Mesodermal cell (in vitro differentiated cells): ENCODE measurements around the gene CCDC177. TPM values are rescaled to one million over a fixed set of nuclear protein-coding genes. Genes with fewer than 3 reads are reported as not detected.

Experiments used
- H3K27ac ChIP-seq: 2 replicates; pipeline ENCODE4 v1.7.0; 2013; ENCODE audit warnings: mild to moderate bottlenecking, low read depth, low read length, moderate library complexity; ENCODE audit not compliant: severe bottlenecking
- H3K36me3 ChIP-seq: 2 replicates; pipeline ENCODE4 v1.7.1; 2013; ENCODE audit warnings: mild to moderate bottlenecking, low read length, moderate library complexity; ENCODE audit not compliant: control insufficient read depth, insufficient read depth
- H3K4me1 ChIP-seq: one replicate; pipeline ENCODE4 v1.7.1; 2013; ENCODE audit warnings: mild to moderate bottlenecking, low read length; ENCODE audit not compliant: insufficient read depth, control insufficient read depth, poor library complexity, severe bottlenecking
- H3K4me3 ChIP-seq: 2 replicates; pipeline ENCODE4 v1.7.0; 2013; ENCODE audit warnings: low read length, control low read depth, mild to moderate bottlenecking; ENCODE audit not compliant: insufficient read depth, poor library complexity, severe bottlenecking; ENCODE audit errors: extremely low read depth
- H3K9me3 ChIP-seq: 2 replicates; pipeline ENCODE4 v1.7.1; 2013; ENCODE audit warnings: mild to moderate bottlenecking, low read length, moderate library complexity; ENCODE audit not compliant: control insufficient read depth
- WGBS, 2 experiments: methylation state at CpG; one replicate each; pipeline ENCODE4 v1.1.5; 2013; ENCODE audit warnings: missing lambda C conversion rate in 2 of 2; ENCODE audit not compliant: insufficient coverage in 2 of 2; 5-methylcytosine and 5-hydroxymethylcytosine counted together
- polyA plus RNA-seq, 2 experiments: library from polyadenylated mRNA; stranded (reverse); fragments of 50-300 nt; gene quantifications; one replicate each; pipeline ENCODE4 v1.2.3, GENCODE V29; 2013

The CCDC177 gene
- polyA plus RNA-seq (2013, experiment 1 of 2), result 0.07 TPM
- polyA plus RNA-seq (2013, experiment 2 of 2), result not detected

GRCh38 chr14:69574263-69574953 lies at the start of gene CCDC177:
CCDC177 (minus strand) TSS chr14:69574871; CDS start chr14:69573622, 1,249 bp downstream.
- no peaks in the 10 kb centered on the region for H3K9me3 ChIP-seq
- 0% methylated on average over 29 to 38 of the region's 52 CpGs for WGBS, 2 experiments
- no peaks in the 10 kb centered on the region for H3K36me3 ChIP-seq
- H3K4me3 ChIP-seq, result peak within 1 kb of the TSS; percentile 16
- no peaks in the 10 kb centered on the region for H3K4me1 ChIP-seq
- no peak within 1 kb of the TSS for H3K27ac ChIP-seq

GRCh38 chr14:69624136-69624535 lies 49.5 kb upstream of the CCDC177 start:
- Histone ChIP-seq H3K4me1 (peaks cover 10% of the 10 kb centered on the region), H3K9me3 (no peaks in the 10 kb centered on the region), H3K4me3 (no peak overlapping the region), H3K27ac (no peak overlapping the region), H3K36me3 (no peaks in the 10 kb centered on the region)
- 78 to 90% methylated on average over 2 to 3 of the region's 4 CpGs for WGBS, 2 experiments

- Histone ChIP-seq H3K27ac (no peak overlapping the region), H3K9me3 (no peaks in the 10 kb centered on the region), H3K4me3 (no peak overlapping the region), H3K36me3 (no peaks in the 10 kb centered on the region), H3K4me1 (peaks cover 11% of the 10 kb centered on the region)
- no CpG with 5 or more reads among the region's 2 CpGs for WGBS, 2 experiments
Measured at GRCh38 chr14:69620981-69621380, 46.3 kb upstream of the CCDC177 start.

GRCh38 chr14:69620211-69620611 lies 45.5 kb upstream of the CCDC177 start:
- Histone ChIP-seq H3K4me3 (no peak overlapping the region), H3K9me3 (no peaks in the 10 kb centered on the region), H3K36me3 (no peaks in the 10 kb centered on the region), H3K4me1 (peaks cover 10% of the 10 kb centered on the region), H3K27ac (no peak overlapping the region)
- 94 to 95% methylated on average over 3 of the region's 5 CpGs for WGBS, 2 experiments

GRCh38 chr14:69619012-69619411 lies 44.3 kb upstream of the CCDC177 start:
- whole genome bisulfite sequencing, 2 experiments, result 67 to 100% methylated on average over 1 to 3 of the region's 4 CpGs
- Histone ChIP-seq H3K4me1 (peaks cover 8% of the 10 kb centered on the region), H3K4me3 (no peak overlapping the region), H3K36me3 (peaks cover 5% of the 10 kb centered on the region), H3K9me3 (no peaks in the 10 kb centered on the region), H3K27ac (no peak overlapping the region)

- no peaks in the 10 kb centered on the region for H3K9me3 ChIP-seq
- no peak overlapping the region for H3K27ac ChIP-seq
- WGBS, 2 experiments, result 90% methylated on average over 1 of the region's 1 CpG
- H3K36me3 ChIP-seq, result peaks cover 5% of the 10 kb centered on the region
- H3K4me3 ChIP-seq, result no peak overlapping the region
- peaks cover 12% of the 10 kb centered on the region for H3K4me1 ChIP-seq
Measured at GRCh38 chr14:69617796-69618195, 43.1 kb upstream of the CCDC177 start.

- Histone ChIP-seq H3K9me3 (no peaks in the 10 kb centered on the region), H3K4me1 (peaks cover 12% of the 10 kb centered on the region), H3K36me3 (peaks cover 5% of the 10 kb centered on the region), H3K27ac (no peak overlapping the region), H3K4me3 (no peak overlapping the region)
- WGBS, 2 experiments, result 100% methylated on average over 1 of the region's 1 CpG; no CpG with 5 or more reads in 1 of the 2 experiments
Measured at GRCh38 chr14:69616408-69616773, 41.7 kb upstream of the CCDC177 start.

GRCh38 chr14:69615496-69616407 lies 41.1 kb upstream of the CCDC177 start:
- peaks cover 15% of the 10 kb centered on the region for H3K4me1 ChIP-seq
- H3K27ac ChIP-seq, result no peak overlapping the region
- H3K9me3 ChIP-seq, result no peaks in the 10 kb centered on the region
- peaks cover 5% of the 10 kb centered on the region for H3K36me3 ChIP-seq
- WGBS, 2 experiments, result 91 to 92% methylated on average over 7 to 8 of the region's 9 CpGs
- no peak overlapping the region for H3K4me3 ChIP-seq

- WGBS, 2 experiments, result 87 to 96% methylated on average over 2 to 4 of the region's 5 CpGs
- Histone ChIP-seq H3K4me1 (peaks cover 20% of the 10 kb centered on the region), H3K27ac (no peak overlapping the region), H3K36me3 (peaks cover 5% of the 10 kb centered on the region), H3K9me3 (no peaks in the 10 kb centered on the region), H3K4me3 (no peak overlapping the region)
Measured at GRCh38 chr14:69615121-69615495, 40.4 kb upstream of the CCDC177 start.

- 100% methylated on average over 2 of the region's 2 CpGs; no CpG with 5 or more reads in 1 of the 2 experiments for whole genome bisulfite sequencing, 2 experiments
- no peaks in the 10 kb centered on the region for H3K9me3 ChIP-seq
- H3K36me3 ChIP-seq, result peaks cover 5% of the 10 kb centered on the region
- H3K4me3 ChIP-seq, result no peak overlapping the region
- H3K27ac ChIP-seq, result no peak overlapping the region
- peaks cover 17% of the 10 kb centered on the region for H3K4me1 ChIP-seq
Measured at GRCh38 chr14:69614592-69614991, 39.9 kb upstream of the CCDC177 start.
